ENCODE measurements around the gene IQCH.

Gene IQCH

GRCh38 chr15:67528513-67528912, 273.9 kb downstream of the IQCH start:
- Histone ChIP-seq H3K4me3 (ENCODE audit: low read length) (no peak overlapping the region), H4K20me1 (ENCODE audit: control insufficient read depth, insufficient read depth, low read depth, low read length) (no peaks in the 10 kb centered on the region), H3K4me1 (ENCODE audit: control insufficient read depth, low read length) (peaks cover 6% of the 10 kb centered on the region), H3K4me2 (ENCODE audit: low read length) (no peak overlapping the region), H3K9me3 (ENCODE audit: control insufficient read depth, insufficient read depth, low read length) (no peaks in the 10 kb centered on the region), H3K9me2 (replicated peaks; ENCODE audit: control insufficient read depth, low read length) (no peaks in the 10 kb centered on the region), H3K36me3 (ENCODE audit: control insufficient read depth, low read length) (peaks cover 15% of the 10 kb centered on the region; the same call in 1 of the 2 replicates), H3K79me2 (ENCODE audit: control insufficient read depth, low read length) (peaks cover 24% of the 10 kb centered on the region), H3F3A (ENCODE audit: control insufficient read depth, insufficient read depth) (peaks cover 2% of the 10 kb centered on the region; the same call in 1 of the 2 replicates), H3K27ac (ENCODE audit: low read depth, low read length) (no peak overlapping the region), H3K27me3 (ENCODE audit: control insufficient read depth, low read length) (no peaks in the 10 kb centered on the region)
- TF ChIP-seq, protein P1, sequence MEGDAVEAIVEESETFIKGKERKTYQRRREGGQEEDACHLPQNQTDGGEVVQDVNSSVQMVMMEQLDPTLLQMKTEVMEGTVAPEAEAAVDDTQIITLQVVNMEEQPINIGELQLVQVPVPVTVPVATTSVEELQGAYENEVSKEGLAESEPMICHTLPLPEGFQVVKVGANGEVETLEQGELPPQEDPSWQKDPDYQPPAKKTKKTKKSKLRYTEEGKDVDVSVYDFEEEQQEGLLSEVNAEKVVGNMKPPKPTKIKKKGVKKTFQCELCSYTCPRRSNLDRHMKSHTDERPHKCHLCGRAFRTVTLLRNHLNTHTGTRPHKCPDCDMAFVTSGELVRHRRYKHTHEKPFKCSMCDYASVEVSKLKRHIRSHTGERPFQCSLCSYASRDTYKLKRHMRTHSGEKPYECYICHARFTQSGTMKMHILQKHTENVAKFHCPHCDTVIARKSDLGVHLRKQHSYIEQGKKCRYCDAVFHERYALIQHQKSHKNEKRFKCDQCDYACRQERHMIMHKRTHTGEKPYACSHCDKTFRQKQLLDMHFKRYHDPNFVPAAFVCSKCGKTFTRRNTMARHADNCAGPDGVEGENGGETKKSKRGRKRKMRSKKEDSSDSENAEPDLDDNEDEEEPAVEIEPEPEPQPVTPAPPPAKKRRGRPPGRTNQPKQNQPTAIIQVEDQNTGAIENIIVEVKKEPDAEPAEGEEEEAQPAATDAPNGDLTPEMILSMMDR (IDR thresholded peaks at IDR 0.05; ENCODE audit: low read depth, low read length, poor library complexity, severe bottlenecking), result no peak
- no peak for TF ChIP-seq EZH2phosphoT487 (IDR thresholded peaks at IDR 0.05; ENCODE audit: borderline replicate concordance, low read length)

DNA sequence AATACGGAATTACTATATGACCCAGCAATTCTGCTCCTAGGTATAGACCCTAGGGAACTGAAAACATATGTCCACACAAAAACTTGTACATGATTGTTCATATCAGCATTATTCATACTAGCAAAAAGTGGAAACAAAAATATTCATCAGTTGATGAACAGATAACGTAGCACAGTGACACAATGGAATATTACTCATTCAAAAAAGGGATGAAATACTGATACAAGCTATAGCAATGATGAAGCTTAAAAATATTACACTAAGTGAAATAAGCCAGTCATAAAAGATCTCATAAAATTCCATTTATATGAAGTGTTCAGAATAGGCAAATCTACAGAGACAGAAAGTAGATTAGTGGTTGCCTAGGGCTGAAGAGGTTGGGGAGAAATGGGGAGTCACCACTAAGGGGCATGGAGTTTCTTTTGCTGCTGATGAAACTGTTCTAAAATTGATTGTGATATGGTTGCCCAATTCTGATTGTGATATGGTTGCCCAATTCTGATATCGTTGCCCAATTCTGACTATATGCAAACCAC, 276.9 kb downstream of the IQCH start:
- no peak overlapping the region for H3K27ac ChIP-seq (ENCODE audit: low read depth, low read length)
- TF ChIP-seq, protein P1 (IDR thresholded peaks at IDR 0.05; ENCODE audit: low read depth, low read length, poor library complexity, severe bottlenecking), result no peak
- no peak for TF ChIP-seq EZH2phosphoT487 (IDR thresholded peaks at IDR 0.05; ENCODE audit: borderline replicate concordance, low read length)
- H3K4me1 ChIP-seq (ENCODE audit: control insufficient read depth, low read length), result peaks cover 4% of the 10 kb centered on the region; the same call in 1 of the 2 replicates
- no peaks in the 10 kb centered on the region for H3K9me3 ChIP-seq (ENCODE audit: control insufficient read depth, insufficient read depth, low read length)
- H3K9me2 ChIP-seq (replicated peaks; ENCODE audit: control insufficient read depth, low read length), result no peaks in the 10 kb centered on the region
- H4K20me1 ChIP-seq (ENCODE audit: control insufficient read depth, insufficient read depth, low read depth, low read length), result no peaks in the 10 kb centered on the region
- H3K4me2 ChIP-seq (ENCODE audit: low read length), result no peak overlapping the region
- H3K27me3 ChIP-seq (ENCODE audit: control insufficient read depth, low read length), result no peaks in the 10 kb centered on the region
- H3K79me2 ChIP-seq (ENCODE audit: control insufficient read depth, low read length), result no peaks in the 10 kb centered on the region
- H3K4me3 ChIP-seq (ENCODE audit: low read length), result no peak overlapping the region
- peaks cover 15% of the 10 kb centered on the region; the same call in 1 of the 2 replicates for H3K36me3 ChIP-seq (ENCODE audit: control insufficient read depth, low read length)
- H3F3A ChIP-seq (ENCODE audit: control insufficient read depth, insufficient read depth), result peaks cover 2% of the 10 kb centered on the region; the same call in 1 of the 2 replicates

GRCh38 chr15:67533873-67534272, 279.3 kb downstream of the IQCH start:
- H3K9me3 ChIP-seq (ENCODE audit: control insufficient read depth, insufficient read depth, low read length), result no peaks in the 10 kb centered on the region
- H3F3A ChIP-seq (ENCODE audit: control insufficient read depth, insufficient read depth), result 0 out of 2 replicates have a peak, but pooled peaks cover 2% of the 10 kb centered on the region
- TF ChIP-seq, protein P1 (IDR thresholded peaks at IDR 0.05; ENCODE audit: low read depth, low read length, poor library complexity, severe bottlenecking), result no peak
- no peak for TF ChIP-seq EZH2phosphoT487 (IDR thresholded peaks at IDR 0.05; ENCODE audit: borderline replicate concordance, low read length)
- H3K27ac ChIP-seq (ENCODE audit: low read depth, low read length), result no peak overlapping the region
- no peaks in the 10 kb centered on the region; the same call in 1 of the 2 replicates for H3K36me3 ChIP-seq (ENCODE audit: control insufficient read depth, low read length)
- H3K4me2 ChIP-seq (ENCODE audit: low read length), result no peak overlapping the region
- H3K9me2 ChIP-seq (replicated peaks; ENCODE audit: control insufficient read depth, low read length), result no peaks in the 10 kb centered on the region
- H4K20me1 ChIP-seq (ENCODE audit: control insufficient read depth, insufficient read depth, low read depth, low read length), result no peaks in the 10 kb centered on the region
- no peak overlapping the region for H3K4me3 ChIP-seq (ENCODE audit: low read length)
- H3K27me3 ChIP-seq (ENCODE audit: control insufficient read depth, low read length), result no peaks in the 10 kb centered on the region
- H3K79me2 ChIP-seq (ENCODE audit: control insufficient read depth, low read length), result no peaks in the 10 kb centered on the region
- H3K4me1 ChIP-seq (ENCODE audit: control insufficient read depth, low read length), result peaks cover 6% of the 10 kb centered on the region

Measured in DOHH2 (cell line).